ENCODE measurements around the gene ARL11.

GRCh38 chr13:49630580-49630979 lies 2.3 kb downstream of the ARL11 start:
- TF ChIP-seq CTCF (conservative IDR thresholded peaks at IDR 0.05 in 1 of 2, IDR thresholded peaks at IDR 0.05 in 1 of 2; ENCODE audit: low read depth in 1 of 2, low read length in 2 of 2) = no peak
- no peak for TF ChIP-seq EZH2 (IDR thresholded peaks at IDR 0.05; ENCODE audit: low read length, missing control alignments)
